ENCODE results near the gene PLD3. TPM values are rescaled to one million over a fixed set of nuclear protein-coding genes. Genes with fewer than 3 reads are reported as not detected.

PLD3 gene
- total and polyA plus RNA-seq, 3 donors from 2014 or later: 219 to 533 (median 277) TPM

DNA sequence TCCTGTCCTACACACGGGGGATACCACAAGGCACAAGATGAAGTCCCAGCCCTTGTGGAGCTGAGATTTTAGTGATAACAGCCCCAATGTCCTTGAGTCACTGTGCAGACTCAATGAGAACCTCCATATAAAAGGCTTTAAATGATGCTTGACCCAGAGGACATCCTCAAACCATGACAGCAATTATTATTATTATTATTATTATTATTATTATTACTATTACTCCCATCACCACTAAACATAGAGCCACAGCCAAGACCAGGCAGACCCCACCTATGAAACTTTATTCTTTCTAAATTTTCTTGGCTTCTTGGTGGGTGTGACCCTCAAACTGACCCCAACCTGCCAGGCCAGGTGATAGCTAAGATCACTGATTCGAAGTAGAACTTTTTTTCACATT, 11.4 kb upstream of the PLD3 start:
- 84 to 85% methylated on average over 2 of the region's 2 CpGs for WGBS, 2 donors
- intact Hi-C loops (cut with DNase I; ENCODE audit: low total_unique reads): no loop called here
- H3K4me1 ChIP-seq: no peaks in the 10 kb centered on the region
- H3K4me3 ChIP-seq: no peak overlapping the region
- no peaks in the 10 kb centered on the region for H3K9me3 ChIP-seq
- H3K36me3 ChIP-seq (ENCODE audit: low read depth, missing control alignments): no peaks in the 10 kb centered on the region
- H3K27ac ChIP-seq: no peak overlapping the region
- DNase-seq: no peak
- H3K27me3 ChIP-seq: no peaks in the 10 kb centered on the region
- TF ChIP-seq, protein P1, sequence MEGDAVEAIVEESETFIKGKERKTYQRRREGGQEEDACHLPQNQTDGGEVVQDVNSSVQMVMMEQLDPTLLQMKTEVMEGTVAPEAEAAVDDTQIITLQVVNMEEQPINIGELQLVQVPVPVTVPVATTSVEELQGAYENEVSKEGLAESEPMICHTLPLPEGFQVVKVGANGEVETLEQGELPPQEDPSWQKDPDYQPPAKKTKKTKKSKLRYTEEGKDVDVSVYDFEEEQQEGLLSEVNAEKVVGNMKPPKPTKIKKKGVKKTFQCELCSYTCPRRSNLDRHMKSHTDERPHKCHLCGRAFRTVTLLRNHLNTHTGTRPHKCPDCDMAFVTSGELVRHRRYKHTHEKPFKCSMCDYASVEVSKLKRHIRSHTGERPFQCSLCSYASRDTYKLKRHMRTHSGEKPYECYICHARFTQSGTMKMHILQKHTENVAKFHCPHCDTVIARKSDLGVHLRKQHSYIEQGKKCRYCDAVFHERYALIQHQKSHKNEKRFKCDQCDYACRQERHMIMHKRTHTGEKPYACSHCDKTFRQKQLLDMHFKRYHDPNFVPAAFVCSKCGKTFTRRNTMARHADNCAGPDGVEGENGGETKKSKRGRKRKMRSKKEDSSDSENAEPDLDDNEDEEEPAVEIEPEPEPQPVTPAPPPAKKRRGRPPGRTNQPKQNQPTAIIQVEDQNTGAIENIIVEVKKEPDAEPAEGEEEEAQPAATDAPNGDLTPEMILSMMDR (IDR thresholded peaks at IDR 0.05): no peak
- no peak for TF ChIP-seq POLR2A (IDR thresholded peaks at IDR 0.05)

DNA sequence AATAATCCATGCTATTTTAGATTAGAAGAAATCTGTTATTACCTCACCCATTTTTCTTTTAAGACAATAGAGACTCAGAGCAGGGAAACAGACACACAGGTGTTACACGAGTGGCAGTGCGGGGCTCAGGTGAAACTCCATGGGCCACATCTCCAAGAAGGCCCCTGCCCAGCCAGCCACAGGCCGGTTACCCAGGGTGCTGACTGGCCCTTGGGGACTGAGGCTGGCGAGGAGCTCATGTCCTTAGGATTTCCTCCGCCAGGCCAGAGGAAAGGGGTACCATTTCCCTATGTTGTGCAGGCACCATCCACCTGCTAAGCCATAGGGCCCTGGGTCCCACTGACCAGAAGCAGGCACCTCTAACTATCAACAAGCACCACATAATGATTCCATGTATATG, 10.9 kb upstream of the PLD3 start:
- Histone ChIP-seq H3K36me3 (ENCODE audit: low read depth, missing control alignments) (no peaks in the 10 kb centered on the region), H3K4me1 (no peaks in the 10 kb centered on the region), H3K4me3 (no peak overlapping the region), H3K27me3 (no peaks in the 10 kb centered on the region), H3K9me3 (no peaks in the 10 kb centered on the region), H3K27ac (no peak overlapping the region)
- intact Hi-C loops (cut with DNase I; ENCODE audit: low total_unique reads): no loop called here
- no peak for TF ChIP-seq POLR2A (IDR thresholded peaks at IDR 0.05)
- TF ChIP-seq, protein P1 (IDR thresholded peaks at IDR 0.05): no peak
- DNase-seq: no peak
- 96 to 97% methylated on average over 5 of the region's 5 CpGs for WGBS, 2 donors

DNA sequence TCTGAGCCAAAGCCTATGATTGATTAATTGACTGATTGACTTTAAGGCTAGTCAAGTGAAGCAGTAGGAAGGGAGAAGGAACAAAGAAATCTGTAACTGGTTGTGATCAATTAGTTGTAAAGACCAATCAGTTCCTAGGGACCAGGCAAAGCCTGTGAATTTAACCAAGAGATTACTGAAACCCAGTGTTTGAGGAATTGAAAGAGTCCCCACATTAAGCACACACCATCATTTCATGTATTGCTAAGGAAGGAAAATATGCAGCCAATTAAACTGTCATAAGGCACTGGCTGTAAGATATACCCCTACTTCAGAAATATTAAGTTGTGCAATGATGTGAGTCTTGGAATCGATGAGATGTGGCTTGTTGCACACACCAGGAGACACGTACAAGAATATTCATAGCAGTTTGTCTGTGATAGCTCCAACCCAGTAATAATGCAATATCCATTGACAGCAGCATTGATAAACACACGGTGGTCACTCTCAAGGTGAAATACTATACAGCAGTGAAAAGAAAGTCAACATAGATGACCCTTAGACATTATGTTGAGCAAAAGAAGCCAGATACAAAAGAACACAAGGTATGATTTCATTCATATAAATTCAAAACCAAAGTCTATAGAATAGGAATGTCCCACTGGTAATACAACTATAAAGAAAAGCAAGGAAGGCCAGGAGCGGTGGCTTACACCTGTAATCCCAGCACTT, 9.3 kb upstream of the PLD3 start:
- DNase-seq: no peak
- H3K27ac ChIP-seq: no peak overlapping the region
- peaks cover 5% of the 10 kb centered on the region for H3K4me1 ChIP-seq
- H3K27me3 ChIP-seq: no peaks in the 10 kb centered on the region
- WGBS, 2 donors: 93 to 99% methylated on average over 4 of the region's 4 CpGs
- H3K4me3 ChIP-seq: no peak overlapping the region
- no peaks in the 10 kb centered on the region for H3K9me3 ChIP-seq
- TF ChIP-seq, protein P1 (IDR thresholded peaks at IDR 0.05): no peak
- no peak for TF ChIP-seq POLR2A (IDR thresholded peaks at IDR 0.05)
- no peaks in the 10 kb centered on the region for H3K36me3 ChIP-seq (ENCODE audit: low read depth, missing control alignments)
- intact Hi-C loops (cut with DNase I; ENCODE audit: low total_unique reads): no loop called here

DNA sequence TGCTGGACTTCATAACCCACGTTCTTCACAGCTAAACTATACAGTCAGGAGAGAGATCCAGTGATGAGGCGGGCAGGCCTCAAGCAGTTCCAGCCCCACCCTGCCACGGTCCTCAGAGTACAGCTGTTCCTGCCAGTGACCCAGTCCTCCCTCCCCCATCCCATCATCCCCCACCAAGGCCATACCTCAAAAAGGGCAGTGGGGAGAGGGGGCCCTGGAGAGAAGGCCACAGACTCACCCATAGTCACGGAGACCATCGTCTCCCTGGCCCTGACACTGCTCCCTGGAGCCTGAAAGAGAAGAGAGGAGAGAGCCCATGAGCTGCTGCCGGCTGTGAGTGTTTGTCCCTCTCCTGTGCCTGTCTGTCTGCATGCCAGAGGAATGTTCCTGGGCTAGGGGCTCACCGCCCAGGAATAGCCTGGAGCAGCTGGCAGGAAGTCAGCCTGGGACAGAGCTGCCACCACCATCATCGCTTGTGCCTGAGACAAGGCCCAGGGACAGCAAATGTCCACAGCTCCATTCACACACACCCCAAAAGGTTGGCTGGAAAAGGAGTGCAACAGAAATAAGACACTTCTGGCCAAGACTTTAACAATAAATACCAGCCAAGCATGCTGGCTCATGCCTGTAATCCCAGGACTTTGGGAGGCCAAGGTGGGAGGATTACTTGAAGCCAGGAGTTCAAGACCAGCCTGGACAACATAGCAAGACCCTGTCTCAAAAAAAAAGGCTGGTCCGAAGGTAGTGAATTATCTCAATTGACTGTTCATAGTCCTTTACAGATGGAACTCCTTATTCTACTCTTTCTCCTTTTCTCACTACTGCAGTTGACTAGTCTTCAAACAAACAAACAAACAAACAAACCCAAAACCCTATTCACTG, 6.7 kb upstream of the PLD3 start:
- no peak for TF ChIP-seq POLR2A (IDR thresholded peaks at IDR 0.05)
- TF ChIP-seq, protein P1 (IDR thresholded peaks at IDR 0.05): no peak
- H3K27ac ChIP-seq: peak overlapping the region; percentile 36 to 85
- no peaks in the 10 kb centered on the region for H3K27me3 ChIP-seq
- H3K36me3 ChIP-seq (ENCODE audit: low read depth, missing control alignments): no peaks in the 10 kb centered on the region
- peak; percentile 24 for DNase-seq
- H3K4me3 ChIP-seq: no peak overlapping the region
- 57 to 66% methylated on average over 8 to 9 of the region's 9 CpGs for WGBS, 2 donors
- intact Hi-C loops (cut with DNase I; ENCODE audit: low total_unique reads): no loop called here
- no peaks in the 10 kb centered on the region for H3K9me3 ChIP-seq
- peaks cover 5% of the 10 kb centered on the region for H3K4me1 ChIP-seq
